Nephron progenitor cell (in vitro differentiated cells): Measurements from ENCODE around the gene MTCL1.
"Not testable (repeated sequence)": the region's sequence is repeated elsewhere in the genome, so short reads cannot be mapped to it uniquely, and the experiment has no call there.

Source experiments
- DNase-seq: peaks from one replicate; pipeline ENCODE4 v3.0.0; 2021
- H3K27ac Mint-ChIP-seq: 2 replicates; pipeline ENCODE4 v1.8.0; 2021; ENCODE audit warnings: mild to moderate bottlenecking, moderate library complexity, mixed read lengths
- H3K27me3 Mint-ChIP-seq: 2 replicates; pipeline ENCODE4 v1.8.0; 2021; ENCODE audit warnings: mild to moderate bottlenecking, low read depth, mixed read lengths; ENCODE audit not compliant: poor library complexity
- H3K36me3 Mint-ChIP-seq: 2 replicates; pipeline ENCODE4 v1.8.0; 2021; ENCODE audit warnings: low read depth, mixed read lengths
- H3K4me1 Mint-ChIP-seq: 2 replicates; pipeline ENCODE4 v1.8.0; 2021; ENCODE audit warnings: mixed read lengths
- H3K4me3 Mint-ChIP-seq: 2 replicates; pipeline ENCODE4 v1.8.0; 2021; ENCODE audit warnings: mild to moderate bottlenecking, moderate library complexity, mixed read lengths
- H3K9me3 Mint-ChIP-seq: 2 replicates; pipeline ENCODE4 v1.8.0; 2021; ENCODE audit warnings: mild to moderate bottlenecking, moderate library complexity, mixed read lengths
- CTCF ChIP-seq: fragments of 200-600 bp; sonication (generic); IDR thresholded peaks from 2 replicates; pipeline ENCODE4 v1.5.0; 2021; ENCODE audit warnings: antibody characterized with exemption

MTCL1 gene

GRCh38 chr18:8754995-8755960, 49.9 kb downstream of the MTCL1 start:
- Mint-ChIP-seq H3K4me3 (no peak overlapping the region), H3K4me1 (peaks cover 6% of the 10 kb centered on the region), H3K36me3 (peaks cover 11% of the 10 kb centered on the region), H3K27ac (peak overlapping the region; percentile 73), H3K9me3 (peaks cover 6% of the 10 kb centered on the region), H3K27me3 (no peaks in the 10 kb centered on the region)
- DNase-seq: no peak
- no peak for TF ChIP-seq CTCF

- H3K4me3 Mint-ChIP-seq: no peak overlapping the region
- DNase-seq: no peak
- TF ChIP-seq CTCF: no peak
- peaks cover 17% of the 10 kb centered on the region for H3K36me3 Mint-ChIP-seq
- peaks cover 14% of the 10 kb centered on the region for H3K9me3 Mint-ChIP-seq
- no peak overlapping the region for H3K27ac Mint-ChIP-seq
- H3K4me1 Mint-ChIP-seq: peaks cover 3% of the 10 kb centered on the region
- no peaks in the 10 kb centered on the region for H3K27me3 Mint-ChIP-seq
These were observed 51.2 kb downstream of the MTCL1 start for GRCh38 chr18:8756571-8756970.

GRCh38 chr18:8757396-8757997, 52.1 kb downstream of the MTCL1 start:
- Mint-ChIP-seq H3K9me3 (peaks cover 20% of the 10 kb centered on the region), H3K36me3 (peaks cover 26% of the 10 kb centered on the region), H3K4me3 (no peak overlapping the region), H3K27ac (no peak overlapping the region), H3K27me3 (no peaks in the 10 kb centered on the region), H3K4me1 (no peaks in the 10 kb centered on the region)
- TF ChIP-seq CTCF: no peak
- no peak for DNase-seq

- no peak overlapping the region for H3K27ac Mint-ChIP-seq
- peaks cover 31% of the 10 kb centered on the region for H3K36me3 Mint-ChIP-seq
These were observed 53.1 kb downstream of the MTCL1 start for GRCh38 chr18:8758466-8758865.

GRCh38 chr18:8760984-8761383, 55.6 kb downstream of the MTCL1 start:
- H3K36me3 Mint-ChIP-seq: peaks cover 35% of the 10 kb centered on the region
- DNase-seq: no peak
- no peak overlapping the region for H3K27ac Mint-ChIP-seq
- H3K9me3 Mint-ChIP-seq: peaks cover 24% of the 10 kb centered on the region
- H3K4me3 Mint-ChIP-seq: no peak overlapping the region
- TF ChIP-seq CTCF: no peak
- peaks cover 3% of the 10 kb centered on the region for H3K27me3 Mint-ChIP-seq
- peaks cover 12% of the 10 kb centered on the region for H3K4me1 Mint-ChIP-seq

More at GRCh38 chr18:8758466-8758865, 53.1 kb downstream of the MTCL1 start:
- DNase-seq: no peak
- TF ChIP-seq CTCF: no peak
- Mint-ChIP-seq H3K4me3 (no peak overlapping the region), H3K27me3 (no peaks in the 10 kb centered on the region), H3K4me1 (no peaks in the 10 kb centered on the region), H3K9me3 (peaks cover 23% of the 10 kb centered on the region)

GRCh38 chr18:8761535-8761934, 56.2 kb downstream of the MTCL1 start:
- peaks cover 24% of the 10 kb centered on the region for H3K9me3 Mint-ChIP-seq
- H3K4me3 Mint-ChIP-seq, DNase-seq, H3K27me3 Mint-ChIP-seq, H3K27ac Mint-ChIP-seq: not testable (repeated sequence)
- H3K36me3 Mint-ChIP-seq: peaks cover 35% of the 10 kb centered on the region
- peaks cover 14% of the 10 kb centered on the region for H3K4me1 Mint-ChIP-seq
